PC-3 (cell line): ENCODE measurements around the gene DLG2. TPM values are rescaled to one million over a fixed set of nuclear protein-coding genes. Genes with fewer than 3 reads are reported as not detected.

Source experiments
- ATAC-seq: fragments of 200-7000 bp; cut with Tn5 transposase; 2 replicates; pipeline ENCODE4 v1.9.1; 2020; ENCODE audit warnings: mild to moderate bottlenecking, moderate library complexity
- BruUV-seq: library from RNA; stranded (reverse); fragments of 400-500 nt; replicated peaks from 2 replicates; lab custom pipeline; 2021; lab: Mats Ljungman, UMichigan
- CTCF ChIA-PET: fragments of 300-600 bp; sonication (Branson Sonifier 250); formaldehyde crosslinking; loops from one replicate; lab custom pipeline; 2022; ENCODE audit warnings: antibody characterized with exemption; lab: Charles Lee
- POLR2A ChIA-PET: fragments of 300-600 bp; sonication (Branson Sonifier 250); formaldehyde crosslinking; loops from one replicate; lab custom pipeline; 2022; ENCODE audit warnings: antibody characterized with exemption; ENCODE audit not compliant: unreplicated experiment; lab: Charles Lee
- DNase-seq: peaks from one replicate; pipeline ENCODE4 v3.0.0-alpha.2; 2015
- H2AFZ ChIP-seq: fragments of 300-600 bp; sonication (generic); 2 replicates; pipeline ENCODE4 v1.6.0; 2016; ENCODE audit warnings: antibody characterized with exemption, low read length
- H3F3A ChIP-seq: fragments of 300-600 bp; sonication (generic); one replicate; pipeline ENCODE4 v1.6.0; 2017; ENCODE audit warnings: antibody characterized with exemption, low read length, control low read depth, mild to moderate bottlenecking; ENCODE audit not compliant: unreplicated experiment
- H3K27ac ChIP-seq: fragments of 300-600 bp; sonication (generic); 2 replicates; pipeline ENCODE4 v1.5.1; 2016; ENCODE audit warnings: mild to moderate bottlenecking, low read length
- H3K27me3 ChIP-seq: fragments of 300-600 bp; sonication (generic); 2 replicates; pipeline ENCODE4 v1.6.1; 2016; ENCODE audit warnings: low read length, mixed read lengths
- H3K36me3 ChIP-seq: fragments of 300-600 bp; sonication (generic); 2 replicates; pipeline ENCODE4 v1.6.1; 2016; ENCODE audit warnings: low read depth, mixed run types, low read length, mixed read lengths
- H3K4me1 ChIP-seq: fragments of 300-600 bp; sonication (generic); 2 replicates; pipeline ENCODE4 v1.5.1; 2016; ENCODE audit warnings: low read length; ENCODE audit not compliant: insufficient read depth
- H3K4me2 ChIP-seq: fragments of 300-600 bp; sonication (generic); 2 replicates; pipeline ENCODE4 v1.6.0; 2016; ENCODE audit warnings: low read length
- H3K4me3 ChIP-seq: fragments of 300-600 bp; sonication (generic); 2 replicates; pipeline ENCODE4 v1.5.1; 2016; ENCODE audit warnings: mild to moderate bottlenecking, low read length, mixed read lengths
- H3K79me2 ChIP-seq: fragments of 300-600 bp; sonication (generic); 2 replicates; pipeline ENCODE4 v1.6.1; 2017; ENCODE audit warnings: low read length, mixed read lengths
- H3K9ac ChIP-seq: fragments of 300-600 bp; sonication (generic); 2 replicates; pipeline ENCODE4 v1.6.0; 2016; ENCODE audit warnings: mild to moderate bottlenecking, low read length
- H3K9me2 ChIP-seq: fragments of 300-600 bp; sonication (generic); replicated peaks from 2 replicates; pipeline ENCODE4 v1.6.1; 2016; ENCODE audit warnings: mixed run types, low read length, mixed read lengths
- H3K9me3 ChIP-seq: fragments of 300-600 bp; sonication (generic); 2 replicates; pipeline ENCODE4 v1.6.1; 2016; ENCODE audit warnings: low read length, mixed read lengths
- H4K20me1 ChIP-seq: fragments of 300-600 bp; sonication (generic); 2 replicates; pipeline ENCODE4 v1.6.1; 2016; ENCODE audit warnings: low read length, mixed read lengths
- EZH2 ChIP-seq: fragments of 300-600 bp; sonication (generic); IDR thresholded peaks from one replicate; pipeline ENCODE4 v1.6.1; 2017; ENCODE audit warnings: antibody characterized with exemption, mild to moderate bottlenecking, low read length; ENCODE audit not compliant: unreplicated experiment
- EZH2phosphoT487 ChIP-seq: fragments of 300-600 bp; sonication (generic); IDR thresholded peaks from 2 replicates; pipeline ENCODE4 v1.6.1; 2018; ENCODE audit warnings: mild to moderate bottlenecking, antibody characterized with exemption, low read length, borderline replicate concordance
- intact Hi-C: fragments of 100-400 bp; cut with micrococcal nuclease; formaldehyde crosslinking; loops from 2 replicates; pipeline ENCODE4 v1.9.0; 2023
- total RNA-seq: library from RNA; depleted of rRNA; stranded (reverse); fragments of >200 nt; gene quantifications from 2 replicates; pipeline ENCODE4 v1.2.3, GENCODE V29; 2014
- TF ChIP-seq, protein P1 (sequence below): fragments of 300-600 bp; sonication (generic); conservative IDR thresholded peaks from 2 replicates; pipeline ENCODE4 v1.5.1; 2017; ENCODE audit warnings: antibody characterized with exemption, low read depth, mild to moderate bottlenecking, low read length

Gene DLG2
- total RNA-seq, 1 experiment from 2014 or later: 0.58 TPM

DNA sequence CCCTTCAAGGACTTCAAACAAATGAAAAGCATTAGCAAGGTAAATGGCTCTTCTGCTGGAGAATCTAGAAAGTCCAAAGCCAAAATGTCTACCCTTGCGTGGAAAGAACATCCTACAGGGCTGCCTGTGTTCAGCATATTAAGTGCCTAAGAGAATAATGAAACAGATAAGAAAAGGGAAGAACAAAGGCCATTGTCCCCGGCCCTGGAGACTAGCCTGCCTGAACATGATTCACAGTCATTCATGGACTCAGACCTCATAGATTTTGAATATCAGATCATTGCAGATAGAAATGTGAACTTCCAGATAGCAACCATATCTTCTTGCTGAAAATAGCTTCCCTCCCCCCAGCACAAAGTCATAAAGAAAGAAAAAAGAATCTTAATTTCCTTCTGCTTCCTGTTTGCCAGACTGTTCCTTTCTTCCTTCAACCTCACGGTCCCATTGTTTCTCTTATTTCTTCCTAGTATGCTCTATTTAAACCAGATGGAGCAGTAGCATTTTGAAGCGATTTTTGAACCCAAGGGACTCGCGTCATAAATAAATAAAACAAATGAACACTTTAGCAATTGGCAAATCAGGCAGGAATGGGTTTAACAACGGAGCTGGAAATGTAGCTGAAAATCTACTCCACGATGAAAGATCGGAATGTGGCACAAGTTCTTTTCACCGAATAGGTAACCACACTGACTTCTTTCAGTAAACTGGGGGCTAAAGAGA is 1932.8 kb downstream of the DLG2 start:
- Histone ChIP-seq H3F3A (no peaks in the 10 kb centered on the region), H3K27ac (no peak overlapping the region), H3K9me3 (no peaks in the 10 kb centered on the region), H3K4me1 (no peaks in the 10 kb centered on the region), H3K36me3 (no peaks in the 10 kb centered on the region), H4K20me1 (no peaks in the 10 kb centered on the region), H3K4me2 (no peak overlapping the region), H3K4me3 (no peak overlapping the region), H3K79me2 (no peaks in the 10 kb centered on the region), H2AFZ (no peak overlapping the region), H3K9ac (no peak overlapping the region), H3K9me2 (no peaks in the 10 kb centered on the region), H3K27me3 (peaks cover 20% of the 10 kb centered on the region)
- DNase-seq (no peak), ATAC-seq (no peak)
- ChIA-PET CTCF (no interaction called here), POLR2A (no interaction called here)
- intact Hi-C loops: no loop called here
- TF ChIP-seq, protein P1, sequence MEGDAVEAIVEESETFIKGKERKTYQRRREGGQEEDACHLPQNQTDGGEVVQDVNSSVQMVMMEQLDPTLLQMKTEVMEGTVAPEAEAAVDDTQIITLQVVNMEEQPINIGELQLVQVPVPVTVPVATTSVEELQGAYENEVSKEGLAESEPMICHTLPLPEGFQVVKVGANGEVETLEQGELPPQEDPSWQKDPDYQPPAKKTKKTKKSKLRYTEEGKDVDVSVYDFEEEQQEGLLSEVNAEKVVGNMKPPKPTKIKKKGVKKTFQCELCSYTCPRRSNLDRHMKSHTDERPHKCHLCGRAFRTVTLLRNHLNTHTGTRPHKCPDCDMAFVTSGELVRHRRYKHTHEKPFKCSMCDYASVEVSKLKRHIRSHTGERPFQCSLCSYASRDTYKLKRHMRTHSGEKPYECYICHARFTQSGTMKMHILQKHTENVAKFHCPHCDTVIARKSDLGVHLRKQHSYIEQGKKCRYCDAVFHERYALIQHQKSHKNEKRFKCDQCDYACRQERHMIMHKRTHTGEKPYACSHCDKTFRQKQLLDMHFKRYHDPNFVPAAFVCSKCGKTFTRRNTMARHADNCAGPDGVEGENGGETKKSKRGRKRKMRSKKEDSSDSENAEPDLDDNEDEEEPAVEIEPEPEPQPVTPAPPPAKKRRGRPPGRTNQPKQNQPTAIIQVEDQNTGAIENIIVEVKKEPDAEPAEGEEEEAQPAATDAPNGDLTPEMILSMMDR: no peak
- TF ChIP-seq EZH2 (no peak), EZH2phosphoT487 (no peak)
- BruUV-seq: no TSS peak

DNA sequence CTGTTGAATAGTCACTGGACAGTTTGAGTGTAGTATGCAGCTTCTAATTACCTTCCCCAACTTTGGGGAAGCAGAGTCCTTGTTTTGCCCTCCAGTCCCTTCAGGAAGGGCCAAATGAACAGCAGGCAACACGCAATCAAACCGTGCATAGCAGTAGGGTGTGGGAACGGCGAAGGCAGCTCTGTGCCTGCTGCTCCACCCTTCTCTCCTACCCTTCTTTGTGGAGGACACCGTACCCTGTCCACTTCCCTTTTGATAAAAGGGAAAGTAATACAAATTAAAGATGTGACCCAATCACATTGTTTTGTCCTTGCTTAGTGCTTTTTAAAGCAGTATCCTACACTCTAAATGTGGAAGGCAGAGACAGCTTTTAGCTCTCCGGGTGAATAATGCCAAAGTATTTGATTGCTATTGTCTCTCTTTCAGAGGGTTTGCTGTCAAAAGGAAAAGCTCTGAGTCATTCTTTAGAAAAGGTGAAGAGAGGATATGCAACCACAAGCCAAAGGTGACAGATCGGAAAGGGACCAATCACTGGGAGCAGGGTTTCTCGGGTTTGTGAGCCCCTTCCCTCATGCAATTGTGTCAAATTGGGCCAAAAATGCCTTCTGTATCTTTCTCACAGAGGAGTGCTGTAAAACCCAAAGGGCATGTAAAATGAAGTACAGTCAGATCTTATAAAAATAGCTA is 1933.7 kb downstream of the DLG2 start:
- ChIA-PET CTCF (no interaction called here), POLR2A (no interaction called here)
- no peak overlapping the region for H3K9ac ChIP-seq
- BruUV-seq: no TSS peak
- intact Hi-C loops: no loop called here
- no peak overlapping the region for H3K27ac ChIP-seq
- H4K20me1 ChIP-seq: no peaks in the 10 kb centered on the region
- no peaks in the 10 kb centered on the region for H3K9me2 ChIP-seq
- TF ChIP-seq, protein P1: no peak
- TF ChIP-seq EZH2 (no peak), EZH2phosphoT487 (no peak)
- no peaks in the 10 kb centered on the region for H3K79me2 ChIP-seq
- no peak overlapping the region for H2AFZ ChIP-seq
- H3K9me3 ChIP-seq: no peaks in the 10 kb centered on the region
- no peaks in the 10 kb centered on the region for H3F3A ChIP-seq
- no peak overlapping the region for H3K4me2 ChIP-seq
- ATAC-seq (no peak), DNase-seq (no peak)
- peaks cover 20% of the 10 kb centered on the region for H3K27me3 ChIP-seq
- no peak overlapping the region for H3K4me3 ChIP-seq
- H3K36me3 ChIP-seq: no peaks in the 10 kb centered on the region
- H3K4me1 ChIP-seq: no peaks in the 10 kb centered on the region

DNA sequence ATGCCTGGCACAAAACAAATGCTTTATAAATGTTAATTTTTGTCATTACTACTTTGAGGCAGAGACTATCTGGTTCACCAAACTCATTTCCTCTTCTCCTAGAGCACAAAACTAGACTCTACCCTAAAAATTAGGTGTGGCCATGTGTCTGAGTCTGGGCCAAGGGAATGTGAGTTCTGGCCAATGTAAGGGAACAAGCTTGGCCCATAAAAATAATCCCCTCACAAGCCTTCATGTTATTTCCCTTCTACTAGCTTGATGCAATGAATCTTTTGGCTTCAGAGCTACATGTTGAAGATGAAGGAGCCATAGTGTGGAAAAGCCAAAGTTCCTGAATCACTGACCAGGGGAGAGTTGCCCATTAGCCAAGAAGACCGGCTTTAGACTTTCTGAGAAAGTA is 1934.5 kb downstream of the DLG2 start:
- BruUV-seq: no TSS peak
- no peaks in the 10 kb centered on the region for H3K79me2 ChIP-seq
- ChIA-PET CTCF (no interaction called here), POLR2A (no interaction called here)
- no peak overlapping the region for H3K4me3 ChIP-seq
- DNase-seq: no peak
- no peak overlapping the region for H2AFZ ChIP-seq
- no peaks in the 10 kb centered on the region for H3K9me3 ChIP-seq
- intact Hi-C loops: no loop called here
- no peaks in the 10 kb centered on the region for H3F3A ChIP-seq
- H3K36me3 ChIP-seq: no peaks in the 10 kb centered on the region
- H3K27me3 ChIP-seq: peaks cover 25% of the 10 kb centered on the region
- no peak overlapping the region for H3K27ac ChIP-seq
- no peaks in the 10 kb centered on the region for H3K9me2 ChIP-seq
- TF ChIP-seq, protein P1: no peak
- TF ChIP-seq EZH2phosphoT487 (no peak), EZH2 (no peak)
- H4K20me1 ChIP-seq: no peaks in the 10 kb centered on the region
- H3K9ac ChIP-seq: no peak overlapping the region
- H3K4me1 ChIP-seq: no peaks in the 10 kb centered on the region
- no peak for ATAC-seq
- no peak overlapping the region for H3K4me2 ChIP-seq
